WERI-Rb-1 (cell line): ENCODE results near the gene PMM1.

Experiments
- DNase-seq: peaks from one replicate; pipeline ENCODE4 v3.0.0-alpha.2; 2020
- H3K27ac ChIP-seq: fragments of 250-450 bp; sonication (Bioruptor Pico); 2 replicates; pipeline ENCODE4 v1.5.1; 2020; ENCODE audit warnings: mild to moderate bottlenecking, moderate library complexity
- H3K27me3 ChIP-seq: fragments of 250-450 bp; sonication (Bioruptor Pico); 2 replicates; pipeline ENCODE4 v1.5.1; 2021; ENCODE audit warnings: mild to moderate bottlenecking, low read depth, moderate library complexity; ENCODE audit not compliant: insufficient read depth, severe bottlenecking
- H3K36me3 ChIP-seq: fragments of 250-450 bp; sonication (Bioruptor Pico); 2 replicates; pipeline ENCODE4 v1.5.1; 2020; ENCODE audit warnings: mild to moderate bottlenecking, moderate library complexity
- H3K4me3 ChIP-seq: 2 replicates; pipeline ENCODE4 v1.5.1; 2011; ENCODE audit warnings: low read depth, mild to moderate bottlenecking, control low read depth, low read length
- H3K9me3 ChIP-seq: fragments of 250-450 bp; sonication (Bioruptor Pico); 2 replicates; pipeline ENCODE4 v1.5.1; 2021; ENCODE audit warnings: mild to moderate bottlenecking, moderate library complexity; ENCODE audit not compliant: severe bottlenecking
- TF ChIP-seq, protein P1 (sequence below): IDR thresholded peaks from 2 replicates; pipeline ENCODE4 v1.5.1; 2011; ENCODE audit warnings: low read depth, mild to moderate bottlenecking, control low read depth, inconsistent platforms, low read length

Gene PMM1

DNA sequence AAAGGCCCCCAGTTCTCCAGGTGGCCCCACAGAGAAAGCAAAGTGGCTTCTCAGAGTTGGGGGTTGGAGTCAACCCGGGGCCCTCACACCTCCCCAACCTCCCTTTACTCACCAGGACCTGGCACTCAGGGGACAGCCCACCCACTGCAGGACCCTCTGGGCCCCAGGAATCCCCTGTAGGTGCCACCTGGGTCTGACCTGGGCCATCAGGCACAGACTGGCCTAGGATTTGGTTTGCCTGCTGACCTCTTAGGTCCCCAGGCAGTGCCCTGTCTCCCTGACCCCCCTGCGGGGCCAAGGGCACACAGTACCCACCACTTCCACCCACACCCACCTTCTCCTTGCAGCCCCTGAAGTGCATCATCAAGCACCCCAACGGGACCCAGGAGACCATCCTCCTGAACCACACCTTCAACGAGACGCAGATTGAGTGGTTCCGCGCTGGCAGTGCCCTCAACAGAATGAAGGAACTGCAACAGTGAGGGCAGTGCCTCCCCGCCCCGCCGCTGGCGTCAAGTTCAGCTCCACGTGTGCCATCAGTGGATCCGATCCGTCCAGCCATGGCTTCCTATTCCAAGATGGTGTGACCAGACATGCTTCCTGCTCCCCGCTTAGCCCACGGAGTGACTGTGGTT is 61.4 kb downstream of the PMM1 start:
- DNase-seq: no peak

More for the DNA sequence above, 61.4 kb downstream of the PMM1 start:
- no peak overlapping the region for H3K27ac ChIP-seq
- H3K27me3 ChIP-seq: no peaks in the 10 kb centered on the region
- no peaks in the 10 kb centered on the region for H3K9me3 ChIP-seq
- peaks cover 93% of the 10 kb centered on the region for H3K36me3 ChIP-seq
- TF ChIP-seq, protein P1, sequence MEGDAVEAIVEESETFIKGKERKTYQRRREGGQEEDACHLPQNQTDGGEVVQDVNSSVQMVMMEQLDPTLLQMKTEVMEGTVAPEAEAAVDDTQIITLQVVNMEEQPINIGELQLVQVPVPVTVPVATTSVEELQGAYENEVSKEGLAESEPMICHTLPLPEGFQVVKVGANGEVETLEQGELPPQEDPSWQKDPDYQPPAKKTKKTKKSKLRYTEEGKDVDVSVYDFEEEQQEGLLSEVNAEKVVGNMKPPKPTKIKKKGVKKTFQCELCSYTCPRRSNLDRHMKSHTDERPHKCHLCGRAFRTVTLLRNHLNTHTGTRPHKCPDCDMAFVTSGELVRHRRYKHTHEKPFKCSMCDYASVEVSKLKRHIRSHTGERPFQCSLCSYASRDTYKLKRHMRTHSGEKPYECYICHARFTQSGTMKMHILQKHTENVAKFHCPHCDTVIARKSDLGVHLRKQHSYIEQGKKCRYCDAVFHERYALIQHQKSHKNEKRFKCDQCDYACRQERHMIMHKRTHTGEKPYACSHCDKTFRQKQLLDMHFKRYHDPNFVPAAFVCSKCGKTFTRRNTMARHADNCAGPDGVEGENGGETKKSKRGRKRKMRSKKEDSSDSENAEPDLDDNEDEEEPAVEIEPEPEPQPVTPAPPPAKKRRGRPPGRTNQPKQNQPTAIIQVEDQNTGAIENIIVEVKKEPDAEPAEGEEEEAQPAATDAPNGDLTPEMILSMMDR: no peak
- no peak overlapping the region for H3K4me3 ChIP-seq
